Measurements from ENCODE around the gene PRR35.

DNA sequence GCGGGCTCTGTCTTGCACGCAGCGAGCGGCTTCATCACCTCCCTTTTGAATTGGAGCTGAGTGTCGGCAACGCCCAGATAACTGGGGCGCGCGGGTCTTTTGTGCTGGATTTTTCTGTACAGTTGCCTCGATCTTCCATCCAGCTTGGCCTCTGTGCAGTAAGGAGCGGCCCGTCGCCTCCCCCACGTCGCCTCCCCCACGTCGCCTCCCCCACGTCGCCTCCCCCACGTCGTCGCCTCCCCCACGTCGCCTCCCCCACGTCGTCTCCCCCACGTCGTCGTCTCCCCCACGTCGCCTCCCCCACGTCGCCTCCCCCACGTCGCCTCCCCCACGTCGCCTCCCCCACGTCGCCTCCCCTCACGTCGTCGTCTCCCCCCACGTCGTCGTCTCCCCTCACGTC is 15.7 kb upstream of the PRR35 start:
- TF ChIP-seq, protein P1, sequence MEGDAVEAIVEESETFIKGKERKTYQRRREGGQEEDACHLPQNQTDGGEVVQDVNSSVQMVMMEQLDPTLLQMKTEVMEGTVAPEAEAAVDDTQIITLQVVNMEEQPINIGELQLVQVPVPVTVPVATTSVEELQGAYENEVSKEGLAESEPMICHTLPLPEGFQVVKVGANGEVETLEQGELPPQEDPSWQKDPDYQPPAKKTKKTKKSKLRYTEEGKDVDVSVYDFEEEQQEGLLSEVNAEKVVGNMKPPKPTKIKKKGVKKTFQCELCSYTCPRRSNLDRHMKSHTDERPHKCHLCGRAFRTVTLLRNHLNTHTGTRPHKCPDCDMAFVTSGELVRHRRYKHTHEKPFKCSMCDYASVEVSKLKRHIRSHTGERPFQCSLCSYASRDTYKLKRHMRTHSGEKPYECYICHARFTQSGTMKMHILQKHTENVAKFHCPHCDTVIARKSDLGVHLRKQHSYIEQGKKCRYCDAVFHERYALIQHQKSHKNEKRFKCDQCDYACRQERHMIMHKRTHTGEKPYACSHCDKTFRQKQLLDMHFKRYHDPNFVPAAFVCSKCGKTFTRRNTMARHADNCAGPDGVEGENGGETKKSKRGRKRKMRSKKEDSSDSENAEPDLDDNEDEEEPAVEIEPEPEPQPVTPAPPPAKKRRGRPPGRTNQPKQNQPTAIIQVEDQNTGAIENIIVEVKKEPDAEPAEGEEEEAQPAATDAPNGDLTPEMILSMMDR (optimal IDR thresholded peaks at IDR 0.05 in 1 of 3, IDR thresholded peaks at IDR 0.05 in 1 of 3, conservative IDR thresholded peaks at IDR 0.05 in 1 of 3; ENCODE audit: extremely low read depth in 1 of 3, insufficient read depth in 2 of 3, low read length in 3 of 3), result no peak
- TF ChIP-seq EZH2 (IDR thresholded peaks at IDR 0.05; ENCODE audit: low read length), result no peak

Data from keratinocyte (primary cell).